Psoas muscle (tissue), 8 donors: ENCODE measurements around the gene PREX1. TPM values are rescaled to one million over a fixed set of nuclear protein-coding genes. Genes with fewer than 3 reads are reported as not detected.

Source experiments
- ATAC-seq, 4 donors: fragments of 200-7000 bp; cut with Tn5 transposase; one replicate each; pipeline ENCODE4 v1.9.1; 2020; ENCODE audit warnings: moderate library complexity in 3 of 4, mild to moderate bottlenecking in 2 of 4
- DNase-seq, 2 donors: peaks; one replicate each; pipeline ENCODE4 v3.0.0-alpha.2; 2020
- H3K27ac ChIP-seq: fragments of 200-600 bp; one replicate; pipeline ENCODE4 v1.8.0; 2022
- H3K27me3 ChIP-seq, 3 donors: fragments of 200-600 bp in 1 of 3; one replicate each; pipeline versions ENCODE4 v1.6.1 to v1.8.0; 2013 to 2022; ENCODE audit warnings: low read length in 2 of 3, mild to moderate bottlenecking in 2 of 3, moderate library complexity in 1 of 3; ENCODE audit not compliant: insufficient read depth in 3 of 3
- H3K36me3 ChIP-seq, 2 donors: fragments of 200-600 bp in 1 of 2; one replicate each; pipeline versions ENCODE4 v1.6.1 to v1.8.0; 2013 to 2022; ENCODE audit warnings: low read depth in 1 of 2, mild to moderate bottlenecking in 1 of 2, moderate library complexity in 1 of 2; ENCODE audit not compliant: insufficient read depth in 1 of 2
- H3K4me1 ChIP-seq: fragments of 200-600 bp; one replicate; pipeline ENCODE4 v1.8.0; 2022
- H3K4me3 ChIP-seq: fragments of 200-600 bp; one replicate; pipeline ENCODE4 v1.8.0; 2022; ENCODE audit warnings: mild to moderate bottlenecking
- H3K9me3 ChIP-seq: fragments of 200-600 bp; one replicate; pipeline ENCODE4 v1.8.0; 2022
- CTCF ChIP-seq: fragments of 200-600 bp; IDR thresholded peaks from one replicate; pipeline ENCODE4 v1.8.0; 2022; ENCODE audit warnings: antibody characterized with exemption
- WGBS, 3 donors: extraction: QIAGEN DNeasy Blood & Tissue Kit; methylation state at CpG; one replicate each; pipeline versions ENCODE4 v1.1.6 to v1.1.7; 2013; 5-methylcytosine and 5-hydroxymethylcytosine counted together
- intact Hi-C, 2 donors: fragments of 100-400 bp; cut with DNase I; formaldehyde crosslinking; loops; one replicate each; pipeline versions ENCODE4 v1.11.0 to v1.14.2; 2022
- polyA plus RNA-seq, 3 donors: library from polyadenylated mRNA; stranded (reverse); fragments of 200-250 nt; gene quantifications; one replicate each; pipeline ENCODE4 v1.2.3, GENCODE V29; 2013
- total RNA-seq, 4 donors: library from RNA; stranded (reverse); fragmentation: NEBNext Ultra II Directional in 2 of 4; extraction: Animal tissue kit (Norgen Biotek cat#: 25700) in 2 of 4; gene quantifications; one replicate each; pipeline versions ENCODE4 v1.2.1 to v1.2.4, GENCODE V29; 2021 to 2023
- donor health status: healthy with polysubstance abuse.
- donor health status: DM: no; HTN: no; CAD: no; lungs with moderate emphysema.
- donor health status: Bipolar disorder and iron deficiency.
- donor health status: healthy.
- donor health status: DM: yes; HTN: yes; CAD: no.
- donor health status: DM: no; HTN: no; CAD: no.
- donor health status: DM: no; HTN: no; CAD: no.
- donor health status: DM: yes; HTN: yes; CAD: no.

PREX1 gene
- total and polyA plus RNA-seq, 7 donors, result 2.5 to 8.3 (median 5.3) TPM

- 35 to 49% (median 41%) methylated on average over 21 of the region's 21 CpGs for WGBS, 3 donors
- peaks cover 0 to 21% (median 6%) of the 10 kb centered on the region in 3 donors for H3K27me3 ChIP-seq
- TF ChIP-seq CTCF, result no peak
These were observed 242.5 kb downstream of the PREX1 start for GRCh38 chr20:48585061-48585870.

DNA sequence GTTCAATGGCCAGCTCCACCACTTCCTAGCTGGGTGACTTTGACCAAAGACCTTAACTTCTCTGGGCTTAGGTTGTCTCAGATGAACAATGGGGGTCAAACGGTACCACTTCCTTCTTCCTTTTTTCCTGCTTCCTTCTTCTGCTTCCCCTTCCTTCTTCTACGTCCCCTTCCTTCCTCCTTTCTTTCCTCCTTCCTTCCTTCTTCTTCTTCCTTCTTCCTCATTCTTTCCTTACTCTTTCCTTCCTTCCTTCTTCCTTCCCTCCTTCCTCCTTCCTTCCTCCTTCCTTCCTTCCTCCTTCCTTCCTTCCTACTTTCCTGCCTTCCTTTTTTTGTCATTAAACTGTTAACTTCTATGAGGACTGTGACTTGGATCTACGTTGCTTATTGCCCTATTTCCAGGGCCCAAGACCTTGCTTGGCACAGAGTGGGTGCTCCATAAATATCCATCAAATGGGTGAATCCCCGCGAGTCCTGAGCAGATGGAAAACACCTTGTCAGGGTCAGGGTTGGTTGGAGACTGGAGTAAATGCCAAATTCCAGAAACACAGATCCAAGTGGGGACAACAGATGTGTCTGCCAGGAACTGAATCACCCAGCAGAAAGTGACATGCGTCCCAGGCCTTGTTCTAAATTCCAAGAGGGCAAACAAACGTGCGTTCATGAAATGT lies 243.3 kb downstream of the PREX1 start:
- TF ChIP-seq CTCF, result no peak
- H3K4me3 ChIP-seq, result no peak overlapping the region
- no peak overlapping the region for H3K27ac ChIP-seq
- H3K27me3 ChIP-seq, result peaks cover 0 to 21% (median 6%) of the 10 kb centered on the region in 3 donors
- H3K4me1 ChIP-seq, result no peaks in the 10 kb centered on the region
- H3K36me3 ChIP-seq, result no peaks in the 10 kb centered on the region
- 29 to 41% (median 32%) methylated on average over 8 of the region's 8 CpGs for WGBS, 3 donors
- DNase-seq, result no peak
- no peaks in the 10 kb centered on the region for H3K9me3 ChIP-seq
- intact Hi-C loops, result no loop called here
- ATAC-seq, result no peak

More at GRCh38 chr20:48585061-48585870, 242.5 kb downstream of the PREX1 start:
- intact Hi-C loops, result no loop called here
- ATAC-seq (no peak), DNase-seq (no peak)
- no peaks in the 10 kb centered on the region for H3K36me3 ChIP-seq
- no peak overlapping the region for H3K27ac ChIP-seq
- H3K4me1 ChIP-seq, result no peaks in the 10 kb centered on the region
- no peak overlapping the region for H3K4me3 ChIP-seq
- no peaks in the 10 kb centered on the region for H3K9me3 ChIP-seq

GRCh38 chr20:48583801-48584200 lies 244.0 kb downstream of the PREX1 start:
- intact Hi-C loops, result no loop called here

DNA sequence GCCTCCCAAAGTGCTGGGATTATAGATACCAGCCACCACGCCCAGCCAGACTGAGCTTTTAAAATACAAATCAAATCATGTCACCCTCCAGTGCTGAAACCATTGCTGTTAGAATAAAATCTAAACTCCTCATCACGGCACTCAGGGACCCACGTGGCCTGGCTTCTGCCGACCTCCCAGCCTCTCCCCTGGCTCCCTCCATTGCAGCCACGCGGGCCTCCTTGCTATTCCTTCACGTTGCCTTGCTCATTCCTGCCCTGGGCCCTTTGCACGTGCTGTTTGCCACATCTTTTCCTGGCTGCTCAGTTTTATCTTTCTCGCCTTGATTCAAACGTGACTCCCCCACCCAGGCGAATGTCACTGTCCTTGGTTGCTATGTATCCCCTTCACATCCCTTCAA lies 244.6 kb downstream of the PREX1 start:
- DNase-seq (no peak), ATAC-seq (no peak)
- Histone ChIP-seq H3K27ac (no peak overlapping the region), H3K4me3 (no peak overlapping the region), H3K4me1 (no peaks in the 10 kb centered on the region), H3K36me3 (no peaks in the 10 kb centered on the region), H3K9me3 (no peaks in the 10 kb centered on the region), H3K27me3 (peaks cover 0 to 21% (median 6%) of the 10 kb centered on the region in 3 donors)
- intact Hi-C loops, result no loop called here
- 81 to 86% (median 84%) methylated on average over 11 of the region's 11 CpGs for WGBS, 3 donors
- TF ChIP-seq CTCF, result no peak

More at GRCh38 chr20:48583801-48584200, 244.0 kb downstream of the PREX1 start:
- Histone ChIP-seq H3K27me3 (peaks cover 0 to 21% (median 6%) of the 10 kb centered on the region in 3 donors), H3K4me3 (no peak overlapping the region), H3K27ac (no peak overlapping the region), H3K4me1 (no peaks in the 10 kb centered on the region), H3K9me3 (no peaks in the 10 kb centered on the region), H3K36me3 (no peaks in the 10 kb centered on the region)
- 82 to 88% (median 86%) methylated on average over 11 of the region's 11 CpGs for WGBS, 3 donors
- no peak for DNase-seq
- no peak for ATAC-seq
- no peak for TF ChIP-seq CTCF
